Gastroesophageal sphincter (tissue), 3 donors: ENCODE data around the gene IRF3.

Experiments used
- CTCF ChIP-seq, 4 experiments: fragments of 200-600 bp in 2 of 4; fragments of 450-650 bp in 2 of 4; sonication (generic) in 1 of 4; IDR thresholded peaks; one replicate each; pipeline ENCODE4 v1.5.1; 2017 to 2019; ENCODE audit warnings: antibody characterized with exemption in 4 of 4, mild to moderate bottlenecking in 2 of 4, moderate library complexity in 2 of 4
- EP300 ChIP-seq: sonication (generic); formaldehyde crosslinking; IDR thresholded peaks from one replicate; pipeline ENCODE4 v1.6.1; 2017; ENCODE audit warnings: antibody characterized with exemption, mild to moderate bottlenecking
- POLR2A ChIP-seq, 2 donors: fragments of 450-650 bp; IDR thresholded peaks; one replicate each; pipeline ENCODE4 v1.6.1; 2017; ENCODE audit warnings: antibody characterized with exemption in 2 of 2, mild to moderate bottlenecking in 2 of 2, moderate library complexity in 1 of 2
- POLR2AphosphoS5 ChIP-seq: sonication (generic); formaldehyde crosslinking; IDR thresholded peaks from one replicate; pipeline ENCODE4 v1.6.1; 2017; ENCODE audit warnings: antibody characterized with exemption

GRCh38 chr19:49682274-49682673, 16.6 kb upstream of the IRF3 start:
- TF ChIP-seq CTCF (IDR thresholded peaks at IDR 0.05) (no peak), POLR2A (IDR thresholded peaks at IDR 0.05) (no peak), POLR2AphosphoS5 (no peak), EP300 (no peak)
